Measurements from ENCODE around the gene SYCN. TPM values are rescaled to one million over a fixed set of nuclear protein-coding genes. Genes with fewer than 3 reads are reported as not detected.

SYCN gene
- total RNA-seq, 6 experiments from 2014 or later: not detected

DNA sequence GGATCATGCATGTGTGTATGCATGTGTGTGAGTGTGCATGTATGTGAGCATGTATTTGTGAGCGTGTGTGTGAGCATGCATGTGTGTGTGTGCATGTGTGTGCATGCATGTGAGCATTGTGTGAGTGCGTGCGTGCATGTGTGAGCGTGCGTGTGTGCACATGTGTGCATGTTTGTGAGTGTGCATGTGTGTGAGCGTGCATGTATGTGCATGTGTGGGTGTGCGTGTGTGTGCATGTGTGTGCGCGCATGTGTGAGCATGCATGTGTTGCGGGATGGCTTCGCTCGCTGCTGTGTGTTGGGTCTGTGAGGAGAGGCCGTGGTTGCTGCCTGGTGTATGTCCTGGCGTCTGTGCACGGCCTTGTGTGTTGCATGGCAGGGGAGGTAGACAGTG is 46.1 kb downstream of the SYCN start:
- peaks cover 7% of the 10 kb centered on the region; the same call in 1 of the 2 replicates for H3K36me3 Mint-ChIP-seq (ENCODE audit: low read depth)
- DNase-seq: no peak
- H3K9me3 Mint-ChIP-seq: no peaks in the 10 kb centered on the region
- H3K4me1 Mint-ChIP-seq (ENCODE audit: low read depth): peaks cover 22% of the 10 kb centered on the region
- H3K4me3 Mint-ChIP-seq: no peak overlapping the region; the same call in 1 of the 2 replicates
- TF ChIP-seq, protein P1, sequence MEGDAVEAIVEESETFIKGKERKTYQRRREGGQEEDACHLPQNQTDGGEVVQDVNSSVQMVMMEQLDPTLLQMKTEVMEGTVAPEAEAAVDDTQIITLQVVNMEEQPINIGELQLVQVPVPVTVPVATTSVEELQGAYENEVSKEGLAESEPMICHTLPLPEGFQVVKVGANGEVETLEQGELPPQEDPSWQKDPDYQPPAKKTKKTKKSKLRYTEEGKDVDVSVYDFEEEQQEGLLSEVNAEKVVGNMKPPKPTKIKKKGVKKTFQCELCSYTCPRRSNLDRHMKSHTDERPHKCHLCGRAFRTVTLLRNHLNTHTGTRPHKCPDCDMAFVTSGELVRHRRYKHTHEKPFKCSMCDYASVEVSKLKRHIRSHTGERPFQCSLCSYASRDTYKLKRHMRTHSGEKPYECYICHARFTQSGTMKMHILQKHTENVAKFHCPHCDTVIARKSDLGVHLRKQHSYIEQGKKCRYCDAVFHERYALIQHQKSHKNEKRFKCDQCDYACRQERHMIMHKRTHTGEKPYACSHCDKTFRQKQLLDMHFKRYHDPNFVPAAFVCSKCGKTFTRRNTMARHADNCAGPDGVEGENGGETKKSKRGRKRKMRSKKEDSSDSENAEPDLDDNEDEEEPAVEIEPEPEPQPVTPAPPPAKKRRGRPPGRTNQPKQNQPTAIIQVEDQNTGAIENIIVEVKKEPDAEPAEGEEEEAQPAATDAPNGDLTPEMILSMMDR (IDR thresholded peaks at IDR 0.05): no peak
- no peak overlapping the region for H3K27ac Mint-ChIP-seq
- no peaks in the 10 kb centered on the region for H3K27me3 Mint-ChIP-seq (ENCODE audit: insufficient read depth)

DNA sequence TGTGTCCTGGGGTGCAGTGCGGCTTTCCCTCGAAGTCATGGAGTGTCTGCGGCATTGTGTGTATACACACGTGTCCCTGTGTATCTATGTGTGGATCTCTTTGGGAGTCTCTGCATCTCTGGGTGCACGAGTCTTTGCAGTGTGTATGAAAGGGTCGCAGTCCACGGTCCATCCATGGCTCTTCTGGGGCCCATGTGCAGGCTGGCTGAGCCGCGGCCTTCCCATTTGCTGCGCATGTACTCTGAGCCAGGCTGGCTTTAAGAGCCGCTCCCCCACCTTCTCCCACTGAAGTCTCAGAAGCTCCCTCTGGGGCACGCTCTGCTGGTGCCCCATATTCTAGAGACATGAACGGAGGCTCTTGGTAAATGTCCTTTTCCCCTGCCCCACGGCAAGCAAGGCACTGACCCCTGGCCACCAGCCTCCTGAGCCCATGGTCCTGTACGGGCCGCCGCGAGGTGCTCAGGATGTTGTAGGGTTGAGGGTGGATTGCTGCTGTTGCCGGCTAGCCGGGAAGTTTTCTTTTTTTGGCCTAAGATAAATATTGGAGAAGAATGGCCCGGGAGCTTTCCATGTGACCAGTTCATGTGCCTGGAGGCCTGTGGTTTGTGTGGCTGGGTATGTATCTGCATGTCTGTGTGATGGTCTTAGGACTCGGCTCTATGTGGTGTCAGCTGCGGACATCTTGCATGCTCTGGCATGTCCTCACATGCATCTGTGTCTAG is 46.6 kb downstream of the SYCN start:
- H3K27me3 Mint-ChIP-seq (ENCODE audit: insufficient read depth): no peaks in the 10 kb centered on the region
- DNase-seq: no peak
- H3K27ac Mint-ChIP-seq: no peak overlapping the region
- H3K4me3 Mint-ChIP-seq: peak overlapping the region; percentile 6; the same call in 1 of the 2 replicates
- peaks cover 22% of the 10 kb centered on the region for H3K4me1 Mint-ChIP-seq (ENCODE audit: low read depth)
- no peaks in the 10 kb centered on the region for H3K9me3 Mint-ChIP-seq
- peaks cover 7% of the 10 kb centered on the region; the same call in 1 of the 2 replicates for H3K36me3 Mint-ChIP-seq (ENCODE audit: low read depth)
- TF ChIP-seq, protein P1 (IDR thresholded peaks at IDR 0.05): no peak

- DNase-seq: no peak
- H3K4me1 Mint-ChIP-seq (ENCODE audit: low read depth): peaks cover 22% of the 10 kb centered on the region
Measured at GRCh38 chr19:39156326-39157230, 47.5 kb downstream of the SYCN start.

DNA sequence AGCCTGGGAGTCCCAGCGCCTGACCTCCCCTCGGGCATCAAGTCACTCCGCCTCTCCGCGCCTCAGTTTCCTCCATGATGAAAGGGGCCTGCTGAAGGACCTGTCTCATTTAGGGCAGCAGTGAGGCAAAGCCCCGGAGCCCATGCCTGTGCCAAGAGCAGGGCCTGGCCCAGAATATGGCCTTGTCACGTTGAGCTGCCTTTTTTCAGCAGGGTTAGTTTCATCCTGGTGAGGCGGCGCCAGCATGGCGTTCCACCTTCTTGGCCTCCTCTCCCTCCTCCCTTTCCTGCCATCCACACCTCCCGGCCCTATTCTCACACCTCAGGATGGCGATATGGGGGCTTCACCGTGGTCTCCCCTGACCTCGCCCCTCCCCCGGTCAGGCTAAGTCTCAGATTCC is 48.3 kb downstream of the SYCN start:
- H3K27me3 Mint-ChIP-seq (ENCODE audit: insufficient read depth): no peaks in the 10 kb centered on the region
- DNase-seq: no peak
- no peaks in the 10 kb centered on the region for H3K9me3 Mint-ChIP-seq
- TF ChIP-seq, protein P1 (IDR thresholded peaks at IDR 0.05): no peak
- no peak overlapping the region for H3K4me3 Mint-ChIP-seq
- no peak overlapping the region for H3K27ac Mint-ChIP-seq
- H3K36me3 Mint-ChIP-seq (ENCODE audit: low read depth): peaks cover 7% of the 10 kb centered on the region; the same call in 1 of the 2 replicates
- peaks cover 20% of the 10 kb centered on the region for H3K4me1 Mint-ChIP-seq (ENCODE audit: low read depth)

More at GRCh38 chr19:39156326-39157230, 47.5 kb downstream of the SYCN start:
- Mint-ChIP-seq H3K9me3 (no peaks in the 10 kb centered on the region), H3K27me3 (ENCODE audit: insufficient read depth) (no peaks in the 10 kb centered on the region), H3K4me3 (no peak overlapping the region; the same call in 1 of the 2 replicates), H3K27ac (no peak overlapping the region), H3K36me3 (ENCODE audit: low read depth) (peaks cover 7% of the 10 kb centered on the region; the same call in 1 of the 2 replicates)
- TF ChIP-seq, protein P1 (IDR thresholded peaks at IDR 0.05): no peak

DNA sequence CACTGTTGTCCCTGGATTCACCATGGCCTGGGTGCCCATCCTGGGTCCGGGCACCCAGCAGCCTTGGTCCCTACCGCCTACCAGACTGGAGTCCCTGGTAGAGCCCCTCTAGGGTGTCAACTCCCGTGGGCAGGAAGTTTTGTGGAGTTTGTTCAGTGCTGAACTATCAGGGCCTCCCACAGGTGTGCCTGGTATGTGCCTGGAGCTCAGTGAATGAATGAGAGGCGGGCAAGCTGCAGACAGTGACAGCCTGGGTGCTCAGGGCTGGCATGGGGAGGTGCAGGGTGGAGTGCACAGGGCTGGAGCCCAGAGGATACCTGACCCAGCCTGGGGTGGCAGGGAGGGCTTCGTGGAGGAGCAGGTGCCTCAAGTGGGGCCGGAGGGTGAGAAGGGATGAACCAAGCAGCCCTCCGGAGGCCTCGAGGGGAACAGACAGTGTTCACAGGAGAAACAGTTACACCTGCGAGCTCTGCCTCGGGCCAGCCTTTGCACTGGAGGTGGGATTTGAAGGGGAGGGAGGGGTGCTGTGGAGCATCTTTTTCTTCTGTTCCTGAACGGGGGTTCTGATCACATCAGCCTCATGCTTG is 48.9 kb downstream of the SYCN start:
- H3K36me3 Mint-ChIP-seq (ENCODE audit: low read depth): peaks cover 7% of the 10 kb centered on the region; the same call in 1 of the 2 replicates
- no peak overlapping the region for H3K4me3 Mint-ChIP-seq
- H3K27ac Mint-ChIP-seq: no peak overlapping the region
- DNase-seq: no peak
- H3K9me3 Mint-ChIP-seq: no peaks in the 10 kb centered on the region
- TF ChIP-seq, protein P1 (IDR thresholded peaks at IDR 0.05): no peak
- H3K27me3 Mint-ChIP-seq (ENCODE audit: insufficient read depth): no peaks in the 10 kb centered on the region
- peaks cover 15% of the 10 kb centered on the region for H3K4me1 Mint-ChIP-seq (ENCODE audit: low read depth)

Measured in HFFc6 (cell line).